ENCODE data around the gene CETP. TPM values are rescaled to one million over a fixed set of nuclear protein-coding genes. Genes with fewer than 3 reads are reported as not detected.

Gene CETP, protein sequence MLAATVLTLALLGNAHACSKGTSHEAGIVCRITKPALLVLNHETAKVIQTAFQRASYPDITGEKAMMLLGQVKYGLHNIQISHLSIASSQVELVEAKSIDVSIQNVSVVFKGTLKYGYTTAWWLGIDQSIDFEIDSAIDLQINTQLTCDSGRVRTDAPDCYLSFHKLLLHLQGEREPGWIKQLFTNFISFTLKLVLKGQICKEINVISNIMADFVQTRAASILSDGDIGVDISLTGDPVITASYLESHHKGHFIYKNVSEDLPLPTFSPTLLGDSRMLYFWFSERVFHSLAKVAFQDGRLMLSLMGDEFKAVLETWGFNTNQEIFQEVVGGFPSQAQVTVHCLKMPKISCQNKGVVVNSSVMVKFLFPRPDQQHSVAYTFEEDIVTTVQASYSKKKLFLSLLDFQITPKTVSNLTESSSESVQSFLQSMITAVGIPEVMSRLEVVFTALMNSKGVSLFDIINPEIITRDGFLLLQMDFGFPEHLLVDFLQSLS
- 0.65 and 1.5 TPM in 2 replicates for total RNA-seq

DNA sequence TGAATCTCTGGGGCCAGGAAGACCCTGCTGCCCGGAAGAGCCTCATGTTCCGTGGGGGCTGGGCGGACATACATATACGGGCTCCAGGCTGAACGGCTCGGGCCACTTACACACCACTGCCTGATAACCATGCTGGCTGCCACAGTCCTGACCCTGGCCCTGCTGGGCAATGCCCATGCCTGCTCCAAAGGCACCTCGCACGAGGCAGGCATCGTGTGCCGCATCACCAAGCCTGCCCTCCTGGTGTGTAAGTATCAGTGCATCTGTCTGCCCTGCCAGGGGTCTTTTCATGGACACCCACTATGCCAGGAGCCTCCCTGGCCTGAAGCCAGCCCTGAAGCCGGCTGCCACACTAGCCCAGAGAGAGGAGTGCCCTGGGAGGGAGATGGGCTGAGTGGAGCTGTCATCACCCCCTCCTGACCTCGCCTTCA lies at the start of gene CETP:
Gene CETP (plus strand): TSS at position 100 of the 431 bp plus-strand sequence. CDS start 30 bp downstream, at position 130.

GRCh38 chr16:56931892-56932720 lies 29.6 kb upstream of the CETP start, which contains the start of gene HERPUD1:
HERPUD1 (plus strand) TSS chr16:56932142; CDS start chr16:56932245, 103 bp downstream.

GRCh38 chr16:56988948-56989945 lies 27.5 kb downstream of the CETP start, which contains the start of gene NLRC5:
NLRC5 (plus strand) TSS chr16:56989557; CDS start chr16:57020713, 31,156 bp downstream.

Other genes with a start within 250 kb of the CETP start
- gene NUP93, start 231.8 kb upstream of the CETP start, total RNA-seq, result 74.2 and 87.1 TPM in 2 replicates
- not detected in 2 replicates for gene SLC12A3, start 96.7 kb upstream of the CETP start, total RNA-seq
- 39.0 and 52.6 TPM in 2 replicates for gene HERPUD1, start 29.8 kb upstream of the CETP start, total RNA-seq
- 5.5 and 22.8 TPM in 2 replicates for gene NLRC5, start 27.6 kb downstream of the CETP start, total RNA-seq
- gene CPNE2, start 130.6 kb downstream of the CETP start, total RNA-seq, result 47.6 and 49.0 TPM in 2 replicates
- 84.8 and 96.1 TPM in 2 replicates for gene PSME3IP1, start 224.1 kb downstream of the CETP start, total RNA-seq
- 66.7 and 66.9 TPM in 2 replicates for gene RSPRY1, start 224.4 kb downstream of the CETP start, total RNA-seq